HL-60 (cell line): ENCODE data around the gene ATP6V1B1.

ENCODE experiments used
- DNase-seq, 2 experiments: peaks; one replicate each; pipeline ENCODE4 v3.0.0-alpha.2; 2010 to 2020; ENCODE audit warnings: low read depth in 1 of 2, low spot score in 1 of 2
- H3K27ac ChIP-seq: fragments of 250-450 bp; sonication (Bioruptor Pico); replicated peaks from 2 replicates; pipeline ENCODE4 v1.5.1; 2020; ENCODE audit warnings: mild to moderate bottlenecking, moderate library complexity
- H3K27me3 ChIP-seq: fragments of 250-450 bp; sonication (Bioruptor Pico); 2 replicates; pipeline ENCODE4 v1.5.1; 2021; ENCODE audit warnings: mild to moderate bottlenecking, moderate library complexity; ENCODE audit not compliant: insufficient read depth, poor library complexity, severe bottlenecking
- H3K4me3 ChIP-seq: replicated peaks from 2 replicates; pipeline ENCODE4 v1.5.1; 2011; ENCODE audit warnings: mild to moderate bottlenecking, control low read depth, low read length; ENCODE audit not compliant: insufficient read depth
- CTCF ChIP-seq: IDR thresholded peaks from one replicate; pipeline ENCODE4 v1.5.1; 2011; ENCODE audit warnings: low read length, control low read depth, inconsistent platforms; ENCODE audit not compliant: insufficient read depth
- GABPA ChIP-seq: IDR thresholded peaks from 2 replicates; pipeline ENCODE4 v1.6.1; 2012; ENCODE audit warnings: low read depth
- POLR2AphosphoS5 ChIP-seq: IDR thresholded peaks from 2 replicates; pipeline ENCODE4 v1.6.1; 2012; ENCODE audit warnings: low read depth
- REST ChIP-seq: IDR thresholded peaks from 2 replicates; pipeline ENCODE4 v1.6.1; 2012; ENCODE audit warnings: low read depth; ENCODE audit not compliant: insufficient replicate concordance
- SPI1 ChIP-seq: IDR thresholded peaks from 2 replicates; pipeline ENCODE4 v1.6.1; 2012; ENCODE audit warnings: low read depth, mild to moderate bottlenecking, borderline replicate concordance

ATP6V1B1 gene

GRCh38 chr2:70893186-70893585 is 42.5 kb upstream of the ATP6V1B1 start:
- Histone ChIP-seq H3K27me3 (peaks cover 76% of the 10 kb centered on the region), H3K27ac (no peak overlapping the region)
- TF ChIP-seq POLR2AphosphoS5 (no peak), CTCF (no peak), GABPA (no peak), REST (no peak), SPI1 (no peak)

GRCh38 chr2:70894765-70895164 is 40.9 kb upstream of the ATP6V1B1 start:
- peaks cover 75% of the 10 kb centered on the region for H3K27me3 ChIP-seq

More at GRCh38 chr2:70893186-70893585, 42.5 kb upstream of the ATP6V1B1 start:
- no peak for DNase-seq
- H3K4me3 ChIP-seq, result no peak overlapping the region

GRCh38 chr2:70895249-70895648 is 40.5 kb upstream of the ATP6V1B1 start:
- TF ChIP-seq CTCF (no peak), GABPA (no peak), REST (no peak), SPI1 (no peak), POLR2AphosphoS5 (no peak)
- peaks cover 75% of the 10 kb centered on the region for H3K27me3 ChIP-seq
- no peak overlapping the region for H3K4me3 ChIP-seq
- DNase-seq, result no peak
- H3K27ac ChIP-seq, result no peak overlapping the region

More at GRCh38 chr2:70894765-70895164, 40.9 kb upstream of the ATP6V1B1 start:
- Histone ChIP-seq H3K27ac (no peak overlapping the region), H3K4me3 (no peak overlapping the region)
- TF ChIP-seq CTCF, result no peak
- TF ChIP-seq POLR2AphosphoS5, result no peak
- no peak for TF ChIP-seq REST
- TF ChIP-seq SPI1, result no peak
- DNase-seq, result no peak
